Omental fat pad (tissue), 4 donors: ENCODE data around the gene TTC34. TPM values are rescaled to one million over a fixed set of nuclear protein-coding genes. Genes with fewer than 3 reads are reported as not detected.

Experiments used
- ATAC-seq: fragments of 150-250 bp; one replicate; pipeline ENCODE4 v1.9.1; 2016; ENCODE audit warnings: mild to moderate bottlenecking, moderate library complexity; ENCODE audit not compliant: low FRiP score
- DNase-seq: peaks from one replicate; pipeline ENCODE4 v3.0.0-alpha.2; 2019; ENCODE audit warnings: low spot score
- total RNA-seq, 4 donors: library from RNA; depleted of rRNA; stranded (reverse); fragments of >200 nt; gene quantifications; one replicate each; pipeline ENCODE4 v1.1.0, GENCODE V29; 2016
- TF ChIP-seq, protein P1 (sequence below), 3 donors: fragments of 450-650 bp; IDR thresholded peaks; one replicate each; pipeline ENCODE4 v1.5.1; 2016 to 2017; ENCODE audit warnings: antibody characterized with exemption in 3 of 3, mild to moderate bottlenecking in 3 of 3, moderate library complexity in 2 of 3

The TTC34 gene, protein sequence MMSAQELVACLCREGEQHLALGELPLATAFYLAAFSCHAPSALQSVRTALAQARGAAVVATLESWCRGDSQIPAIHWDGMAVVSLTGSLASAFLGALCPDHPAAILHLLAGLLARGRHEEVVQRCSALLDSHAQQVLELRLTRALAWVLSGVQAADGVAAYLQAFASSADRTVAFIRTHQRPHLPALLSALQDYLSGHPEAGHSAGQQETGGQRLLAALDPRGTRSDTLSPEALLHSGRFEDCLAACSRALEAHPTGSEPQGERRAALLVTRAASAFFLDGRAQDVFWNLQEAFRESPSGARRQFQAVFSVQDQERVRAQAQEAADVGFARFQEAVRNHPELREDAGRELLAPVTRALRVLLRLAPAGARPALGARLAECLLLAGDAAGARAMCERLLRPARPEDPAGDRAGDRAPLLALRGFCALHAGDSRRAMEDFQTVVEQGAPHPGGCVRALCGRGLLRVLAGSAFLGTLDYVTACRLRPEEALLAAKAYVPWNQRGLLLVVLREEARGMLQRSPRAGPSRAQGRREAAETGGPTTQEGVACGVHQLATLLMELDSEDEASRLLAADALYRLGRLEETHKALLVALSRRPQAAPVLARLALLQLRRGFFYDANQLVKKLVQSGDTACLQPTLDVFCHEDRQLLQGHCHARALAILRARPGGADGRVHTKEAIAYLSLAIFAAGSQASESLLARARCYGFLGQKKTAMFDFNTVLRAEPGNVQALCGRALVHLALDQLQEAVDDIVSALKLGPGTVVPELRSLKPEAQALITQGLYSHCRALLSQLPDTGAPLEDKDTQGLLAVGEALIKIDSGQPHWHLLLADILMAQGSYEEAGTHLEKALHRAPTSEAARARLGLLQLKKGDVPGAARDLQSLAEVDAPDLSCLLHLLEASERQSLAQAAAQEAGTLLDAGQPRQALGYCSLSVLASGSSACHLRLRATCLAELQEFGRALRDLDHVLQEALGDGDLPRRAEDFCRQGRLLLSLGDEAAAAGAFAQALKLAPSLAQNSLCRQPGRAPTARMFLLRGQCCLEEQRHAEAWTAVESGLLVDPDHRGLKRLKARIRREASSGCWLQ
- under 1 TPM; 0.12 to 0.95 (median 0.26) TPM for total RNA-seq

DNA sequence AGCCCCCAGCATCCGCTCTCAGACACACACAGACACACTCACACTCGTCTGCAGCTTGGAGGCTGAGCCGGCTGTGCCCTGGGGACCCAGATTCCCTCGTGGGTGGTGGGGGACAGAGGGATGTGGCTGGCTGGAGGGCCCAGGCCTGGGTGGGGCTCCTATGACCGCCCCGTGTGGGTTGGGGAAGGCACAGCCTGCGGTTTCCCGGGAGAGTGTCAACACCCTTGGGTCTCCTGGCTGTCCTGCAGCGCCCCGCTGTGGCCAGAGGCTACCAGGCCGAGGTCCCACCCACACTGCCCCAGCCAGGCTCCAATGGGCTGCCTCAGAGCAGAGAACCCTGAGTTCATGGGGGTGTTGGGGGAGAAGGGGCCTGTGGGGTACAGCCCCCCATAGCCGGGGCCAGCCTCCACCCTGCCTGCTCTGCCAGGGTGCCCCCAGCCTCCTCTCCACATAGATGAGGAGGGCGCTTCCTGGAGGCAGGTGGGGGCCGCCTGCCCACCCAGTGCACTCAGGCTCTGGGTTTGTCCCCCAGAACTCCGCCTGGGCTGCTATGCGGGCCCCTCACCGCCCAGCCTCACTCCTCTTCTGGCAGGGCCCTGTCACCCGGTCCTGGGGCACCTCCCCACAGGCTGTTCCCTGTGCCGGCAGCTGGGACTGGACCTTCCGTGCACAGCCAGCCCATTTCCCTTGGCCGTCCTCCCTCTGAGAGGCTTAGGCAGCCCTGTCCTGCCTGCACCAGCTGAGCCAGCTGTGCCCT, at the start of gene TTC34:
TTC34 (minus strand) TSS at position 159 of the 757 bp plus-strand sequence. CDS start 866 bp downstream, outside the sequence.
- ATAC-seq: no peak
- no peak for DNase-seq
- TF ChIP-seq, protein P1, sequence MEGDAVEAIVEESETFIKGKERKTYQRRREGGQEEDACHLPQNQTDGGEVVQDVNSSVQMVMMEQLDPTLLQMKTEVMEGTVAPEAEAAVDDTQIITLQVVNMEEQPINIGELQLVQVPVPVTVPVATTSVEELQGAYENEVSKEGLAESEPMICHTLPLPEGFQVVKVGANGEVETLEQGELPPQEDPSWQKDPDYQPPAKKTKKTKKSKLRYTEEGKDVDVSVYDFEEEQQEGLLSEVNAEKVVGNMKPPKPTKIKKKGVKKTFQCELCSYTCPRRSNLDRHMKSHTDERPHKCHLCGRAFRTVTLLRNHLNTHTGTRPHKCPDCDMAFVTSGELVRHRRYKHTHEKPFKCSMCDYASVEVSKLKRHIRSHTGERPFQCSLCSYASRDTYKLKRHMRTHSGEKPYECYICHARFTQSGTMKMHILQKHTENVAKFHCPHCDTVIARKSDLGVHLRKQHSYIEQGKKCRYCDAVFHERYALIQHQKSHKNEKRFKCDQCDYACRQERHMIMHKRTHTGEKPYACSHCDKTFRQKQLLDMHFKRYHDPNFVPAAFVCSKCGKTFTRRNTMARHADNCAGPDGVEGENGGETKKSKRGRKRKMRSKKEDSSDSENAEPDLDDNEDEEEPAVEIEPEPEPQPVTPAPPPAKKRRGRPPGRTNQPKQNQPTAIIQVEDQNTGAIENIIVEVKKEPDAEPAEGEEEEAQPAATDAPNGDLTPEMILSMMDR (IDR thresholded peaks at IDR 0.05): no peak

- TF ChIP-seq, protein P1 (IDR thresholded peaks at IDR 0.05): no peak
- no peak for ATAC-seq
- DNase-seq: no peak
Observed at GRCh38 chr1:2850502-2850901, 49.0 kb upstream of the TTC34 start.

GRCh38 chr1:2848006-2848670, 46.6 kb upstream of the TTC34 start:
- TF ChIP-seq, protein P1 (IDR thresholded peaks at IDR 0.05): no peak
- no peak for DNase-seq
- ATAC-seq: no peak

GRCh38 chr1:2847086-2847985, 45.8 kb upstream of the TTC34 start:
- no peak for DNase-seq
- TF ChIP-seq, protein P1 (IDR thresholded peaks at IDR 0.05): no peak
- no peak for ATAC-seq

DNA sequence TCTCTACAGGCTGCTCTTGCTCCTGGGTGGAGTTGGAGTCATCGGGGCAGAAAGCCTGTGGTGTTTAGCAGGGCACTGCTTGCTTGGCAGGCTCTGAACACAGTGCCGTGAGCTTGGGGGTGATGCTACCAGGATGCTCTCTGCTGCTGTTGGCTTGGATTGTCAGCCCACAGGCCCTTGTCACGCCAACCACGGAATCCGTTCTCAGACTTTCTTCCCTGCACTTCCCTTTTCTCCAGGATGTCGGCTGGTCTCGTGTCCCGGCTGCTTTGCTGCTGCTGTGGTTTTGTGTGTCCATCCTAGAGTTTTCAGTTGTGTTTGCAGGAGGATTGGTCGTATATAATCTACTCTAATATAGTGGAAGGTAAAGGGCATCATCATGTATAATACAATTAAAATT, 44.4 kb upstream of the TTC34 start:
- TF ChIP-seq, protein P1 (IDR thresholded peaks at IDR 0.05): no peak
- DNase-seq: no peak
- ATAC-seq: no peak
